HG02870 (cell line): ENCODE data around the gene BTNL3.
"Not testable (repeated sequence)": the region's sequence is repeated elsewhere in the genome, so short reads cannot be mapped to it uniquely, and the experiment has no call there.

Experiments used
- ATAC-seq: cut with Tn5 transposase; IDR thresholded peaks from one replicate; pipeline ENCODE4 v1.9.1; 2021; ENCODE audit warnings: mild to moderate bottlenecking, moderate library complexity; ENCODE audit not compliant: unreplicated experiment

BTNL3 gene

DNA sequence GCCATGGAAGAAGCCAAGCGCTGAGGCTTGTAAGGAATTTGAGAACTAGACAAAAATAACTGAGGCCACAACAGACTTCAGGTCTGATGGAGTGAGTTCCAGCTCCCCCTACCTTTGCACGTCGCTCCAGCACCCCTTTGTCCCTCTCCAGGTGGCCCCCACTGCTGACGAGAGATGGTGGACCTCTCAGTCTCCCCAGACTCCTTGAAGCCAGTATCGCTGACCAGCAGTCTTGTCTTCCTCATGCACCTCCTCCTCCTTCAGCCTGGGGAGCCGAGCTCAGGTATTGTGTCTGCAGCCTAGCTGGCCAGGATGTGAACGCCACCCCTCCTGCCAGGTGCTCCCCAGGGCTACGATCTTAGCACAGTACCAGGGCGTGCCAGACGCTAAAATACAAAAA, 56.7 kb downstream of the BTNL3 start:
- ATAC-seq, result no peak

DNA sequence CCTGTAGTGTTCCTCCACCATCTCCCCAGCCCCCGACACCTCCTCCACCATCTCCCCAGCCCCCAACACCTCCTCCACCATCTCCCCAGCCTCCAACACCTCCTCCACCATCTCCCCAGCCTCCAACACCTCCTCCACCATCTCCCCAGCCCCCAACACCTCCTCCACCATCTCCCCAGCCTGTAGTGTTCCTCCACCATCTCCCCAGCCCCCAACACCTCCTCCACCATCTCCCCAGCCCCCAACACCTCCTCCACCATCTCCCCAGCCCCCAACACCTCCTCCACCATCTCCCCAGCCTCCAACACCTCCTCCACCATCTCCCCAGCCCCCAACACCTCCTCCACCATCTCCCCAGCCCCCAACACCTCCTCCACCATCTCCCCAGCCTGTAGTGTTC, 57.2 kb downstream of the BTNL3 start:
- not testable (repeated sequence) for ATAC-seq

DNA sequence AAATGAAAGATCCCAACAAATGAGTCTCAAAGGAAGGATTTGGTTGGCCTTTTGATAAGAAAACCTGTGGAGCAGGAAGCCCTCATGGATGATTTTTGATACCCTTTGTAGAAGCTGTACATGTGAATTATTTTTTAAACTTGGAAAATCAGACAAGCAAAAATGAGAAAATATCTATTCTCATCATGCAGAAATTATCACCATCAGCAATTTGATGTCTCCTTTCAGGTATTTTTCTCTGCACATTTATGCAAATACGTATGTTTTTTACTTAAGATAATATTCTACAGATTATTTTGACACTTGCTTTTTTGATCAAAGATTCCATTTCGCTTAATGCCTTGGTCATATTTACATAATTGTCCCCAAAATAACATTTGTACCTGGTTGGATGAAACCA, 58.6 kb downstream of the BTNL3 start:
- ATAC-seq, result no peak

DNA sequence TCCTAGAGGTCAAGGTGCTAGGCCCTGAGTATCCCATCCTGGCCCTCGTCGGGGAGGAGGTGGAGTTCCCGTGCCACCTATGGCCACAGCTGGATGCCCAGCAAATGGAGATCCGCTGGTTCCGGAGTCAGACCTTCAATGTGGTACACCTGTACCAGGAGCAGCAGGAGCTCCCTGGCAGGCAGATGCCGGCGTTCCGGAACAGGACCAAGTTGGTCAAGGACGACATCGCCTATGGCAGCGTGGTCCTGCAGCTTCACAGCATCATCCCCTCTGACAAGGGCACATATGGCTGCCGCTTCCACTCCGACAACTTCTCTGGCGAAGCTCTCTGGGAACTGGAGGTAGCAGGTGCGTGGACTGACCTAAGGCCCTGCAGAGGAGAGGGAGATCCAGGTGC, 59.3 kb downstream of the BTNL3 start:
- ATAC-seq, result no peak

DNA sequence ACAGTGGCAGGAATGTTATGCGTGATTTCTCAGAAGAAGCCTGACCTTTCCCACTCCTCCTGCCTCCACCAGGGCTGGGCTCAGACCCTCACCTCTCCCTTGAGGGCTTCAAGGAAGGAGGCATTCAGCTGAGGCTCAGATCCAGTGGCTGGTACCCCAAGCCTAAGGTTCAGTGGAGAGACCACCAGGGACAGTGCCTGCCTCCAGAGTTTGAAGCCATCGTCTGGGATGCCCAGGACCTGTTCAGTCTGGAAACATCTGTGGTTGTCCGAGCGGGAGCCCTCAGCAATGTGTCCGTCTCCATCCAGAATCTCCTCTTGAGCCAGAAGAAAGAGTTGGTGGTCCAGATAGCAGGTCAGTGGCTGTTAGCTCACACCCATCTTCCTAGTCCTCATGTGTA, 61.4 kb downstream of the BTNL3 start:
- ATAC-seq, result no peak

DNA sequence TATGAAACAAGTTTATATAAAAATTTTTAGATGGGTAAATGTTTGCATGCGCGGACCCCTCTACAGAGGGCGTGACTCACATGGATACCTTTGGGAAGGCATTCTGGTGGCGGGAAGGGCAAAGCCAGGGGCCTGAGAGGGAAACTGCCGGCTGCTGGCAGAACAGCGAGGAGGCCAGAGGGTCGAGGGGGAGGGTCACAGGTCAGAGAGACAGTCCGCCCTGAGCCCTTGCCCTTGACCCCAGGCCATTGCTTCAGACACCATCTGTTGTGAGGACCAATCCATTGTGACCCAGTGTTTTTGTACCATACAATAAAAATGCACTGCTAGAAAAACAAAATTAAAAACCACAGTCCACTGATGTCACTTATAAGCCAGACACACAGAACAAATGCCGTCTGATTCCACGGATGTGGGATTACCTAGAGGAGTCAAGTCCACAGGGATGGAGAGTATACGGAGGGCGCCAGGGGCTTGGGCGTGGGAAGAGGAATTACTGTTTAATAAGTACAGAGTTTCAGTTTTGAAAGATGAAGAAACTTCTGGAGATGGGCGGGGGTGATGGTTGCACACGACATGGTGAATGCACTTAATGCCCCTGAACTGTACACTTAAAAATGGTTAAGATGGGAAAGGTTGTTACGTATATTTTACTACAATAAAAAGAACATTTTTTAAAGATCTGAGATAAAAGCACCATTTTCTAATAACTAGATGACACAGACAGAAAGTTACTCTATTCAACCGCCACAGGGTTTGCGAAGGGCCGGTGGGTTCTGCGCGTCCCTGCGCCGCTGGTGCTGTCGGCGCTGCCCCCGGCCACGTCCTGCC, 63.4 kb downstream of the BTNL3 start:
- ATAC-seq, result no peak

DNA sequence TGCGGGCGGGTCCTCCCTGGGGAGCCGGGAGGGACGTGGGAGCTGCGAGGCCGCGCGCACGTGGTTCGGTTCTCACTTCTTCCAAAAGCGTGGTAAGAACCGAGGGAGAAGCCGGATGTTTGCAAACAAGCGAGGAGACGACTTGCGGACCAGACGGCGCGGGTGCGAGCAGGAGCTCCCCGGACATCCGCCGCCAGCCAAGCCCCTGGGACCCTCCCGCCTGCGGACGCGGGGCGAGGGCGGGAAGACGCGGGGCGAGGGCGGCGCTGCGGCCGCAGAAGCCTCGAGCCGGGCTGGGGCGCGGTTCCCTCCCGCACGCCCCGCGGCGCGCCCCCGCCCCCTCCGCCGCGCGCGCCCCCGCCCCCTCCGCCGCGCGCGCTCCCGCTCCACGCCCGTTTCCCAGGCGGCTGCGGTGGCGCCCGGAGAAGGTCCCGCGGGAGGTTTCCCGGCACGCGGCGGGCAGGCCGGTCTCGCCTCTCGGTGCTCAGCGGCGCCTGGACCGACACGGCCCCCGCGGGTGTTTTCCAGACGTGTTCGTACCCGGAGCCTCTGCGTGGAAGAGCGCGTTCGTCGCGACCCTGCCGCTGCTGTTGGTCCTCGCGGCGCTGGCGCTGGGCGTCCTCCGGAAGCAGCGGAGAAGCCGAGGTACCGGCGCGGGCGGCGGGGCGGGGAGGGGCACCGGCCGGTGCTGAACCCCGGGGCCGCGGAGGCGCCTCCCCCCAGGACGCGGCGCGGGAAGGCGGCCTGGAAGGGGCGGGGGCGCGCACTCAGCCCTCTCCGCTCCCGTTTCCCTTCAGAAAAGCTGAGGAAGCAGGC, 64.2 kb downstream of the BTNL3 start:
- no peak for ATAC-seq

DNA sequence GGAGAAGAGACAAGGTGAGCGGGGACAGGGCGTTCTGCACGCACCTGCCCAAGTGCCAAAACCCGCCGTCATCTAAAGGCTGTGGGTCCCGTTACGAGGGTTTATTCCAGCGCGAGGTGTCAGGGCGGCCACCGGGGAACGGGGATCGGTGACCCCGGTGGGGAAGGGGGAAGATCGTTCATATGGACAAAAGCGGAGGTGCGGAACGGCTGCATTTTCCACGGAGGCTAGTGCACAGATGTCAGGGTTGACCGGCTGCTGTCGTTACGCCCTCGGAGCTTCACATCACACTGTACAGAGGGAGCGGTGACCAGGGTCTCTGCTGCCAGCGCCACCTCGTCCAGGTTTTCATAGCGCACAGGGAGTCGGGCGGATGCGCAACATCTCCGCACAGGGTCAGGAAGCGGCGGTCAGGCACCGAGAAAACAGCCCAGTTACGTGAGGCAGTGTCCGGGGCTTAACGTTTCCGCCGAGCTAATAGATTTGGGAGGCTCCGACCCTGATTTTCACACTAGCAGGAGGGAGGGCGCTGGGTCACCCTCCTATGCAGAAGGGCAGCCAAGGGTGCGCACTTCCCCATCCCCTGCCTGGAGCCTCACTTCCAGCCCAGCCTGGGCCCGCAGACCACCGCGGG, 65.0 kb downstream of the BTNL3 start:
- no peak for ATAC-seq

DNA sequence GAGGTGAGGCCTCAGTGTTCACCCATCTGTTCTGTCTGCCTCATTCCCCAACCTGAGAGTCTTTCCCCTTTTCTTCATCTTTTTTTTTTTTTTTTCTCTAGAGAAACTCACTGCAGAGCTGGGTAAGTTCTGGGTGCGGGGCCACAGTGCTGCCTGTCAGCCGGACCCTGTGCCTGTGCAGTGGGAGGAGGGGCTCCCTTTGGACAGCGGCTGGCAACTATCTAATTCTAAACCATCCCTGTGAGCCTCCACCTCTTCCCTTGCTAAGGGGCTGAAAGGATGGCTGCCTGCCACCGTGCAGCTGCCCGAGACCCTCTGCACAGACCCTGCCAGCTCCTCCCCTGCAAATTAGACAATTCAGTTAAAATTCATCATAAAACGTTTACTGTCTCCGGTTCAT, 65.5 kb downstream of the BTNL3 start:
- no peak for ATAC-seq

DNA sequence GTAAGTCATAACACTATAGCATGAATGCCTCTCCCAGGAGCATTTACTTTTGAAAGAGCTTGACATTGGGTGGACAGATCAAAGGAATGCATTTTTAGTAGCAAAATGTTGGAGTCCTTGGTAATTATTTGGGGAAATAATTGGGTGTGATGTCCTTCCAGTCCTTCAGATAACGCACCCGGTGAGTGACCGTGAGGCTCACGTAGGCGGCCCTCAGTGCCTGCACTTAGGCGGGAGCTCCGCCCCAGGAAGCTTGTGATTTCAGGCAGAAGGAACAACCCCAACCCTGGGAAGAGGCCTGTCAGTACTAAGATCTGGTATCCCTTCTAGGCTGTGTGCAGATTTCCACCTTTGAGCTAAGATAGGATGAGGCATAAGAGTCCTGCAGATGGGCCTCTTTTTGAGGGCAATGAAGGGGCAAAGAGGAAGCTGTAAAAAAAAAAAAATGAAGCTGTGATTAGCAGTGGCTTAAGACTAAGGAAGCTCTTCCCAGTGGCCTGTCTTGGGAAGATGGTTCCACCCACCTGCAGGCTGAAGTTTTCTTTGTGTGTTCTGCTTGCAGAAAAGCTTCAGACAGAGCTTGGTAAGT, 66.3 kb downstream of the BTNL3 start:
- no peak for ATAC-seq
